Central memory CD4-positive, alpha-beta T cell (primary cell): ENCODE measurements around the gene INAVA.
"Not testable (repeated sequence)": the region's sequence is repeated elsewhere in the genome, so short reads cannot be mapped to it uniquely, and the experiment has no call there.

ENCODE experiments used
- DNase-seq: peaks from one replicate; pipeline ENCODE4 v3.0.0; 2022

The INAVA gene

GRCh38 chr1:200899954-200900867 is 5.5 kb downstream of the INAVA start:
- no peak for DNase-seq

GRCh38 chr1:200900877-200901276 is 6.2 kb downstream of the INAVA start:
- no peak for DNase-seq

- DNase-seq: no peak
Observed at GRCh38 chr1:200901350-200901749, 6.7 kb downstream of the INAVA start.

GRCh38 chr1:200901796-200902444 is 7.2 kb downstream of the INAVA start:
- no peak for DNase-seq

GRCh38 chr1:200903793-200904192 is 9.1 kb downstream of the INAVA start:
- no peak for DNase-seq

GRCh38 chr1:200904772-200905171 is 10.1 kb downstream of the INAVA start:
- no peak for DNase-seq

GRCh38 chr1:200905411-200906052 is 10.8 kb downstream of the INAVA start:
- peak; percentile 77 for DNase-seq

GRCh38 chr1:200906491-200906890 is 11.8 kb downstream of the INAVA start:
- no peak for DNase-seq

- no peak for DNase-seq
Observed at GRCh38 chr1:200907611-200908097, 13.0 kb downstream of the INAVA start.

- no peak for DNase-seq
Observed at GRCh38 chr1:200908191-200908868, 13.6 kb downstream of the INAVA start.

GRCh38 chr1:200909071-200909470 is 14.4 kb downstream of the INAVA start:
- DNase-seq: no peak

GRCh38 chr1:200909757-200910239 is 15.1 kb downstream of the INAVA start:
- DNase-seq: no peak

GRCh38 chr1:200911361-200911760 is 16.7 kb downstream of the INAVA start:
- no peak for DNase-seq

- DNase-seq: not testable (repeated sequence)
Observed at GRCh38 chr1:200911936-200912335, 17.2 kb downstream of the INAVA start.

GRCh38 chr1:200912737-200913407 is 18.2 kb downstream of the INAVA start:
- no peak for DNase-seq

GRCh38 chr1:200916152-200916551 is 21.5 kb downstream of the INAVA start:
- DNase-seq: no peak

- DNase-seq: no peak
Observed at GRCh38 chr1:200916681-200917080, 22.0 kb downstream of the INAVA start.

GRCh38 chr1:200917291-200917817 is 22.7 kb downstream of the INAVA start:
- no peak for DNase-seq

- DNase-seq: no peak
Observed at GRCh38 chr1:200918006-200918405, 23.3 kb downstream of the INAVA start.

- DNase-seq: no peak
Observed at GRCh38 chr1:200919386-200919785, 24.7 kb downstream of the INAVA start.

GRCh38 chr1:200921571-200922110 is 26.9 kb downstream of the INAVA start:
- no peak for DNase-seq

GRCh38 chr1:200922406-200922805 is 27.7 kb downstream of the INAVA start:
- DNase-seq: no peak
